Progenitor cell of endocrine pancreas (in vitro differentiated cells): Measurements from ENCODE around the gene SAMSN1. TPM values are rescaled to one million over a fixed set of nuclear protein-coding genes. Genes with fewer than 3 reads are reported as not detected.
"Not testable (repeated sequence)": the region's sequence is repeated elsewhere in the genome, so short reads cannot be mapped to it uniquely, and the experiment has no call there.

ENCODE experiments used
- DNase-seq: peaks from one replicate; pipeline ENCODE4 v3.0.0; 2021; ENCODE audit warnings: low spot score; ENCODE audit not compliant: unreplicated experiment
- H3K27ac Mint-ChIP-seq: 2 replicates; pipeline ENCODE4 v1.8.0; 2021; ENCODE audit warnings: mild to moderate bottlenecking, moderate library complexity, mixed read lengths
- H3K27me3 Mint-ChIP-seq: 2 replicates; pipeline ENCODE4 v1.8.0; 2021; ENCODE audit warnings: mixed read lengths
- H3K36me3 Mint-ChIP-seq: 2 replicates; pipeline ENCODE4 v1.8.0; 2022; ENCODE audit warnings: mixed read lengths; ENCODE audit not compliant: insufficient read depth
- H3K4me1 Mint-ChIP-seq: 2 replicates; pipeline ENCODE4 v1.8.0; 2021; ENCODE audit warnings: low read depth, mixed read lengths
- H3K4me3 Mint-ChIP-seq: 2 replicates; pipeline ENCODE4 v1.8.0; 2021; ENCODE audit warnings: low read depth, mild to moderate bottlenecking, moderate library complexity, mixed read lengths
- H3K9me3 Mint-ChIP-seq: 2 replicates; pipeline ENCODE4 v1.8.0; 2021; ENCODE audit warnings: low read depth, mixed read lengths
- total RNA-seq: library from RNA; stranded (reverse); gene quantifications from 2 replicates; pipeline ENCODE4 v1.2.1, GENCODE V29; 2021
- TF ChIP-seq, protein P1 (sequence below): fragments of 200-600 bp; sonication (generic); IDR thresholded peaks from one replicate; pipeline ENCODE4 v1.5.0; 2021; ENCODE audit warnings: antibody characterized with exemption, mild to moderate bottlenecking; ENCODE audit not compliant: unreplicated experiment

Gene SAMSN1
- total RNA-seq, 1 donor from 2014 or later, result not detected

DNA sequence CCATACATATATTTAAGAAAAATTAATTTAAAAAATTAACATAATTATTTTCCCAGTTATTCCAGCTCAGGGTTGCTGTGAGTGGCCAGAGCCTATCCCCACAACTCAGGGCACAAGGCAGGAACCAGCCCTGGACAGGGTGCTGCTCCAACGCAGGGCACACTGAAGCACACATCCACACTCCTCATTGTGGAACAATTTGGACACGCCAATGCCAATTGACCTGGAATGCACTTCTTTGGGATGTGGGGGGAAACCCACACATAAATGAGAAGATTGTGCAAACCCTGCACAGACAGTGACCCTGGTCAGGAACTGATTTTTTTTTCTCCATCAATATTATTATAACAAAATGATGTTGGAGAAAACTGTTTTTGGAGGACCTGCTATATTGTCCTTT is 23.4 kb downstream of the SAMSN1 start:
- H3K4me1 Mint-ChIP-seq, result no peaks in the 10 kb centered on the region
- TF ChIP-seq, protein P1, sequence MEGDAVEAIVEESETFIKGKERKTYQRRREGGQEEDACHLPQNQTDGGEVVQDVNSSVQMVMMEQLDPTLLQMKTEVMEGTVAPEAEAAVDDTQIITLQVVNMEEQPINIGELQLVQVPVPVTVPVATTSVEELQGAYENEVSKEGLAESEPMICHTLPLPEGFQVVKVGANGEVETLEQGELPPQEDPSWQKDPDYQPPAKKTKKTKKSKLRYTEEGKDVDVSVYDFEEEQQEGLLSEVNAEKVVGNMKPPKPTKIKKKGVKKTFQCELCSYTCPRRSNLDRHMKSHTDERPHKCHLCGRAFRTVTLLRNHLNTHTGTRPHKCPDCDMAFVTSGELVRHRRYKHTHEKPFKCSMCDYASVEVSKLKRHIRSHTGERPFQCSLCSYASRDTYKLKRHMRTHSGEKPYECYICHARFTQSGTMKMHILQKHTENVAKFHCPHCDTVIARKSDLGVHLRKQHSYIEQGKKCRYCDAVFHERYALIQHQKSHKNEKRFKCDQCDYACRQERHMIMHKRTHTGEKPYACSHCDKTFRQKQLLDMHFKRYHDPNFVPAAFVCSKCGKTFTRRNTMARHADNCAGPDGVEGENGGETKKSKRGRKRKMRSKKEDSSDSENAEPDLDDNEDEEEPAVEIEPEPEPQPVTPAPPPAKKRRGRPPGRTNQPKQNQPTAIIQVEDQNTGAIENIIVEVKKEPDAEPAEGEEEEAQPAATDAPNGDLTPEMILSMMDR, result no peak
- no peaks in the 10 kb centered on the region for H3K27me3 Mint-ChIP-seq
- no peak overlapping the region for H3K27ac Mint-ChIP-seq
- no peaks in the 10 kb centered on the region for H3K9me3 Mint-ChIP-seq
- H3K4me3 Mint-ChIP-seq, result no peak overlapping the region
- H3K36me3 Mint-ChIP-seq, result no peaks in the 10 kb centered on the region
- DNase-seq, result no peak

DNA sequence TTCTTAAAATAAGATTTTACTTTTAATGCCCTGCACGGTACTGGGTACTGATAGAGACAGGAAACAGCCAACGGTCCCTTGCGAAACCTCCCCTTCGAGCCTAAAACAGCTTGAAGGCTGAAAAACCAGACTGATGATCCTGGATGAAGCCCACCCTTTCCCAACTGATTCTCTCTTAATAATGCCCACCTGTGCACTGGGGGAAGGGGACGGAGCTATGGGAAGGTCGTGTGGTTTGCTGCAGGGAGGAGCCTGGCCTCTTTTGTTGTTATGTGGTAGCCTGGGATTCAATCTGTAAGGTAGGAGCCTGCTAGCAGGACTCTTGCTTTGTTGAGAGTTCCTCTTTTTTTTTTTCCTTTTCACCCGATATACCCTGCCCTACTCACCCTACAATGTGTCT is 25.6 kb downstream of the SAMSN1 start:
- TF ChIP-seq, protein P1, result no peak
- DNase-seq, result no peak
- H3K36me3 Mint-ChIP-seq, result no peaks in the 10 kb centered on the region
- no peaks in the 10 kb centered on the region for H3K27me3 Mint-ChIP-seq
- no peak overlapping the region for H3K27ac Mint-ChIP-seq
- no peaks in the 10 kb centered on the region for H3K9me3 Mint-ChIP-seq
- no peak overlapping the region for H3K4me3 Mint-ChIP-seq
- no peaks in the 10 kb centered on the region for H3K4me1 Mint-ChIP-seq

DNA sequence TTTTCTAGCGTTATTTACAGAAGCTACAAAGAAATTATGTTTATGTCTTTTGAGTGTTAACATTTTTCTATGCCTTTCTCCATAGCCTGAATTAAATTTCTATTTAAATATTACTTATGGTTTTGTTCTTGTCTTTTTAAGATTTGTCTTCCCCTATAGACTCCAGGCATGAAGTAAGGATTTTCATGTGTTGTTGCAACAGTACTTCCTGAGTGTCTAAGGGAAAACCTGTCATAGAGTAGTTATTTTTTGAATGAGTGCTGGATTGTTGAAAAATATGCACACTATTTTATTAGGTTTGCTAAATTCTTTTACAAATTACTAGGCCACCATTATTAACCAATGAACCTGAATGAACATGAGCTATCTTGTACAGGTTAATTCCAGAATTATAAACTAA is 27.1 kb downstream of the SAMSN1 start:
- no peak overlapping the region for H3K4me3 Mint-ChIP-seq
- TF ChIP-seq, protein P1, result no peak
- no peaks in the 10 kb centered on the region for H3K36me3 Mint-ChIP-seq
- no peaks in the 10 kb centered on the region for H3K9me3 Mint-ChIP-seq
- no peaks in the 10 kb centered on the region for H3K4me1 Mint-ChIP-seq
- no peaks in the 10 kb centered on the region for H3K27me3 Mint-ChIP-seq
- no peak for DNase-seq
- H3K27ac Mint-ChIP-seq, result no peak overlapping the region

DNA sequence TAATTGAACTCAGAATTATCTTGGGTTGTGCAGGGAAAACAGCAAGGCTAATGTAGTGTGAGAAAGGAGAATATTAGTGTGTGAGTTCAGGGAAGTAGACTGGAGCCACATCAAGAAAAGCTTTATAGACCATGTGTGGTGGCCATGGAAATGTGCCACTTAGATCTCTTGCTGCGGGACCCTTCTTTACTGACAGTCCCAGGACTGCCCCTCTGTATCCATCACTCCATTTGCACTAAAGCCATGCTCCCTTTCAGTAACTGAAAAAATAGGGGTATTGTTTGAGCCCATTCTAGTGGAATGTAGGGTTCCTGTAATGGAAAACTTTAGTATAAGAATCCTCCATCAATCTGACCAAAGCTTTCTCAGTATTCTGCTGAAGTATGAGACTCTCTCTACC is 32.3 kb downstream of the SAMSN1 start:
- H3K27me3 Mint-ChIP-seq, result no peaks in the 10 kb centered on the region
- peaks cover 2% of the 10 kb centered on the region for H3K4me1 Mint-ChIP-seq
- TF ChIP-seq, protein P1, result no peak
- no peak for DNase-seq
- H3K36me3 Mint-ChIP-seq, result no peaks in the 10 kb centered on the region
- no peak overlapping the region for H3K4me3 Mint-ChIP-seq
- H3K27ac Mint-ChIP-seq, result no peak overlapping the region
- no peaks in the 10 kb centered on the region for H3K9me3 Mint-ChIP-seq

DNA sequence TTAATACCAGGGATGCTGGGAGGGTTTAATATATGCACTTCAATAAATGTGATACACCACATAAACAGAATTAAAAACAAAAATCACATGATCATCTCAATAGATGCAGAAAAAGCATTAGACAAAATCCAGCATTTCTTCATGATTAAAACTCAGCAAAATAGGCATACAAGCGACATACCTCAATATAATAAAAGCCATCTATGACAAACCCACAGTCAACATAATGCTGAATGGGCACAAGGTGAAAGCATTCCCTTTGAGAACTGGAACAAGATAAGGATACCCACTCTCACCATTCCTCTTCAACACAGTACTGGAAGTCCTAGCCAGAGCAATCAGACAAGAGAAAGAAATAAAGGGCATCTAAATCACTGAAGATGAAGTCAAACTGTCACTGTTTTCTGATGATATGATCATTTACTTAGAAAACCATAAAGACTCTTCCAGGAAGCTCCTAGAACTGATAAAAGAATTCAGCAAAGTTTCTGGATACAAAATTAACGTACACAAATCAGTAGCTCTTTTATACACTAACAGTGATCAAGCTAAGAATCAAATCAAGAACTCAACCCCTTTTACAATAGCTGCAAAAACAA is 39.2 kb downstream of the SAMSN1 start:
- not testable (repeated sequence) for H3K36me3 Mint-ChIP-seq, H3K27ac Mint-ChIP-seq, H3K4me3 Mint-ChIP-seq, H3K9me3 Mint-ChIP-seq, H3K27me3 Mint-ChIP-seq, H3K4me1 Mint-ChIP-seq, DNase-seq

DNA sequence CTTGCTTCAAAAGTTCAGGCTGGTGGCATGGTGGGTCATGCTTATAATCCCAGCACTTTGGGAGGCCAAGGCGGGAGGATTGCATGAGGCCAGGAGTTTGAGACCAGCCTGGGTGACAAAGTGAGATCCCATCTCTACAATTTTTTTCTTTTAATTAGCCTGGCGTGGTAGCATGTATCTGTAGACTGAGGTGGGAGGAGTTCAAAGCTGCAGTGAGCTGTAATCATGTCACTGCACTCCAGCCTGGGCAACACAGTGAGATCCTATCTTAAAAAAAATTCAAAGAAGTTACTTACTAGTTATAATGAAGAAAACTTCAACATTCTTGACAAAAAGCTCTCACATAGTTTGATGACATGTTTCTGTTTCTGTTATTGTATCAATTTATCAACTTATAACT is 45.2 kb downstream of the SAMSN1 start:
- no peaks in the 10 kb centered on the region for H3K27me3 Mint-ChIP-seq
- no peak overlapping the region for H3K4me3 Mint-ChIP-seq
- H3K4me1 Mint-ChIP-seq, result peaks cover 1% of the 10 kb centered on the region
- no peaks in the 10 kb centered on the region for H3K9me3 Mint-ChIP-seq
- H3K36me3 Mint-ChIP-seq, result no peaks in the 10 kb centered on the region
- H3K27ac Mint-ChIP-seq, result no peak overlapping the region
- TF ChIP-seq, protein P1, result no peak
- no peak for DNase-seq
